ENCODE results near the gene MED14. TPM values are rescaled to one million over a fixed set of nuclear protein-coding genes. Genes with fewer than 3 reads are reported as not detected.

The MED14 gene
- total RNA-seq, 1 experiment from 2014 or later = 57.4 TPM

DNA sequence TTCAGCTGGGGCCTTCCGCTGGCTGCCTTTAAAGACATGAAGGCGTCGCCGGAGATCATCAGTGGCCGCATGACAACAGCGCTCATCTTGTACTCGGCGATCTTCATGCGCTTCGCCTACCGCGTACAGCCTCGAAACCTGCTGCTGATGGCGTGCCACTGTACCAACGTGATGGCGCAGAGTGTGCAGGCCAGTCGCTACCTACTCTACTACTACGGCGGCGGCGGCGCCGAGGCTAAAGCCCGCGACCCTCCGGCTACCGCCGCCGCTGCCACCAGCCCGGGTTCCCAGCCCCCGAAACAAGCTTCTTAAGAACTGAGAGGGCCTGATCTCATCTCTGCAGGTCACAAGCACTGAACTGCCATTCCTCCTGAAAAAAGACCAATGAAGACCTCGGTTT lies 111.7 kb downstream of the MED14 start:
- no TSS peak for BruUV-seq (replicated peaks)
- Mint-ChIP-seq H3K27me3 (ENCODE audit: unreplicated experiment) (no peaks in the 10 kb centered on the region), H3K4me3 (ENCODE audit: low read depth, unreplicated experiment) (no peak overlapping the region)

DNA sequence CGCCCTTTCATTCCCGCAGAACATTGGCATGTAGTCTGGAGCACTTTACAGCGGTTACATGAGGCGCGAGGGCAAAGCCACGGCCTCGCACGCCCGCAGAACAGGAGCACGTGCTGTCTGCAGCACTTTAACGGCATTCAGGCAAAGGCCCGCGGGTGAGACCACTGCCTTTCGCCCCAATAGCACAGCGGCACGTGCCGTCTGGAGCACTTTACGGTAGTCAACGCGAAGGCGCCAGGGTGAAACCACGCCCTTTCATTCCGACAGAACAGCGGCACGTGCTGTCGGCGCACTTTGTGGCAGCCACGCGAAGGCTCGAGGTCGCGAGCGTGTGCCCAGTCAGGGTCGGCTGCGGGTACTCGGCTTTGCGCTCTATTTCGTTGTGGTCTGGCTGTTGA lies 112.2 kb downstream of the MED14 start, which contains the start of gene MPC1L:
TSS of gene MPC1L (plus strand) at position 290 of the 398 bp plus-strand sequence. CDS start 138 bp downstream, outside the sequence.
- no peak for DNase-seq
- no peaks in the 10 kb centered on the region for H3K4me1 Mint-ChIP-seq (ENCODE audit: low read depth, unreplicated experiment)
- TF ChIP-seq, protein P1, sequence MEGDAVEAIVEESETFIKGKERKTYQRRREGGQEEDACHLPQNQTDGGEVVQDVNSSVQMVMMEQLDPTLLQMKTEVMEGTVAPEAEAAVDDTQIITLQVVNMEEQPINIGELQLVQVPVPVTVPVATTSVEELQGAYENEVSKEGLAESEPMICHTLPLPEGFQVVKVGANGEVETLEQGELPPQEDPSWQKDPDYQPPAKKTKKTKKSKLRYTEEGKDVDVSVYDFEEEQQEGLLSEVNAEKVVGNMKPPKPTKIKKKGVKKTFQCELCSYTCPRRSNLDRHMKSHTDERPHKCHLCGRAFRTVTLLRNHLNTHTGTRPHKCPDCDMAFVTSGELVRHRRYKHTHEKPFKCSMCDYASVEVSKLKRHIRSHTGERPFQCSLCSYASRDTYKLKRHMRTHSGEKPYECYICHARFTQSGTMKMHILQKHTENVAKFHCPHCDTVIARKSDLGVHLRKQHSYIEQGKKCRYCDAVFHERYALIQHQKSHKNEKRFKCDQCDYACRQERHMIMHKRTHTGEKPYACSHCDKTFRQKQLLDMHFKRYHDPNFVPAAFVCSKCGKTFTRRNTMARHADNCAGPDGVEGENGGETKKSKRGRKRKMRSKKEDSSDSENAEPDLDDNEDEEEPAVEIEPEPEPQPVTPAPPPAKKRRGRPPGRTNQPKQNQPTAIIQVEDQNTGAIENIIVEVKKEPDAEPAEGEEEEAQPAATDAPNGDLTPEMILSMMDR (IDR thresholded peaks at IDR 0.05; ENCODE audit: unreplicated experiment) = no peak
- peaks cover 5% of the 10 kb centered on the region for H3K36me3 Mint-ChIP-seq (ENCODE audit: insufficient read depth, unreplicated experiment)
- H3K4me3 Mint-ChIP-seq (ENCODE audit: low read depth, unreplicated experiment) = no peak within 1 kb of the TSS
- H3K27me3 Mint-ChIP-seq (ENCODE audit: unreplicated experiment) = no peaks in the 10 kb centered on the region
- intact Hi-C loops (cut with micrococcal nuclease; ENCODE audit: unreplicated experiment) = no loop called here
- no peaks in the 10 kb centered on the region for H3K9me3 Mint-ChIP-seq (ENCODE audit: low read depth, unreplicated experiment)
- H3K27ac Mint-ChIP-seq (ENCODE audit: unreplicated experiment) = no peak within 1 kb of the TSS
- CTCF ChIA-PET = no interaction called here
- no TSS peak for BruUV-seq (replicated peaks)

More for the DNA sequence above, 111.7 kb downstream of the MED14 start:
- Mint-ChIP-seq H3K4me1 (ENCODE audit: low read depth, unreplicated experiment) (no peaks in the 10 kb centered on the region), H3K9me3 (ENCODE audit: low read depth, unreplicated experiment) (no peaks in the 10 kb centered on the region), H3K27ac (ENCODE audit: unreplicated experiment) (no peak overlapping the region), H3K36me3 (ENCODE audit: insufficient read depth, unreplicated experiment) (peaks cover 8% of the 10 kb centered on the region)
- intact Hi-C loops (cut with micrococcal nuclease; ENCODE audit: unreplicated experiment) = no loop called here
- DNase-seq = no peak
- TF ChIP-seq, protein P1 (IDR thresholded peaks at IDR 0.05; ENCODE audit: unreplicated experiment) = no peak
- CTCF ChIA-PET = no interaction called here

DNA sequence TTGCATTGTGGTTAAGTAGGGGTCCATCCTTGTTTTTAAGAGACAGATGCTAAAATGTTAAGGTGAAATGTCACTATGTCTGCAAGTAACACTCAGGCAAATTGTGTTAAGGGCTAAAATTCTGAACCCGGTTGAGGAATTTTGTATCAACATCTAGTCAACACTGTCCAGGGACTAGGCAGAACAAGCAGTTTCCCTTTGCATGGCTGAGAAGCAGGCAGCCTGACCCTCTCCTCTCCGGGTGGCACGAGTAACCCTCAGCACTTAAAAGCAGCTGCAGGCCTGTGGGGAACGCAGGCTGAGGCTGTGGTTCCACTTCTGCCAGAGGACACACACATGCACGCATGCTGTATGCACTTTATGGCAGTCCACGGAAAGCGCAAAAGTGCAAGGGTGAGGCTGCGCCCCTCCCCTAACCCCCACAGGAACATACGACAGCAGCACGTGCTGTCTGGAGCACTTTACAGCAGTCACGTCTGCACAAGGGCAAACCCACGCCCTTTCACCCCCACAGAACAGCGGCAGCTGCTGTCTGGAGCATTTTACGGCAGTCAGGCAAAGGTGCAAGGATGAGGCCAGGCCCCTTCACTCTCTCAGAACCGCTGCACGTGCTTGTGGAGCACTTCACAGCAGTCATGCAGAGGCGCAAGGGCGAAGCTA lies 112.7 kb downstream of the MED14 start:
- no peaks in the 10 kb centered on the region for H3K27me3 Mint-ChIP-seq (ENCODE audit: unreplicated experiment)
- H3K36me3 Mint-ChIP-seq (ENCODE audit: insufficient read depth, unreplicated experiment) = no peaks in the 10 kb centered on the region
- H3K9me3 Mint-ChIP-seq (ENCODE audit: low read depth, unreplicated experiment) = no peaks in the 10 kb centered on the region
- TF ChIP-seq, protein P1 (IDR thresholded peaks at IDR 0.05; ENCODE audit: unreplicated experiment) = no peak
- CTCF ChIA-PET = no interaction called here
- no peak for DNase-seq
- no peak overlapping the region for H3K27ac Mint-ChIP-seq (ENCODE audit: unreplicated experiment)
- no peaks in the 10 kb centered on the region for H3K4me1 Mint-ChIP-seq (ENCODE audit: low read depth, unreplicated experiment)
- intact Hi-C loops (cut with micrococcal nuclease; ENCODE audit: unreplicated experiment) = no loop called here
- no TSS peak for BruUV-seq (replicated peaks)
- no peak overlapping the region for H3K4me3 Mint-ChIP-seq (ENCODE audit: low read depth, unreplicated experiment)

DNA sequence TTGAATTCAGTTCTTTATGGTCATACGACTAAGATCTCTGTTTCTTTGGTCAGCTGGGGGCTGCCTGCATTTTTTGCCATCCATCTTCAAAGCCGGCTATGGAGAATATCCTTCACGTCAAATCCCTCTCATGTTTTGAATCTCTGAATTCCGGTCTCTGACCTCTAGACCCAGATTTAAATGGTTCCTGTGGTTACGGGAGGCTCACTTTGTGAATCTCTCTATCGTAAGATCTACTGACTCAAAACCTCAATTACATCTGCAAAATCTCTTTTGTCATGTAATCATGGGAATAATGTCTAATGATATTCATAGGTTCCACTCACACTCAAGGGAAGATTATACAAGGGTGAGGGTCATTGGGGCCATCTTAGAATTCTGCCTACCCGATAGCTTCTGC lies 117.8 kb downstream of the MED14 start:
- H3K4me3 Mint-ChIP-seq (ENCODE audit: low read depth, unreplicated experiment) = no peak overlapping the region
- no peaks in the 10 kb centered on the region for H3K9me3 Mint-ChIP-seq (ENCODE audit: low read depth, unreplicated experiment)
- BruUV-seq (replicated peaks) = no TSS peak
- intact Hi-C loops (cut with micrococcal nuclease; ENCODE audit: unreplicated experiment) = no loop called here
- CTCF ChIA-PET = no interaction called here
- no peaks in the 10 kb centered on the region for H3K27me3 Mint-ChIP-seq (ENCODE audit: unreplicated experiment)
- H3K36me3 Mint-ChIP-seq (ENCODE audit: insufficient read depth, unreplicated experiment) = no peaks in the 10 kb centered on the region
- H3K27ac Mint-ChIP-seq (ENCODE audit: unreplicated experiment) = no peak overlapping the region
- TF ChIP-seq, protein P1 (IDR thresholded peaks at IDR 0.05; ENCODE audit: unreplicated experiment) = no peak
- DNase-seq = no peak
- no peaks in the 10 kb centered on the region for H3K4me1 Mint-ChIP-seq (ENCODE audit: low read depth, unreplicated experiment)
